C4-2B (cell line): ENCODE data around the gene CLNK.

Experiments used
- H3K27ac ChIP-seq: fragments of 450-650 bp; 2 replicates; pipeline ENCODE4 v1.5.1; 2017
- ZFX ChIP-seq: fragments of 450-650 bp; IDR thresholded peaks from 2 replicates; pipeline ENCODE4 v1.6.1; 2017
- TF ChIP-seq, protein P1 (sequence below): fragments of 450-650 bp; conservative IDR thresholded peaks from 2 replicates; pipeline ENCODE4 v1.5.1; 2017; ENCODE audit warnings: mild to moderate bottlenecking

Gene CLNK

DNA sequence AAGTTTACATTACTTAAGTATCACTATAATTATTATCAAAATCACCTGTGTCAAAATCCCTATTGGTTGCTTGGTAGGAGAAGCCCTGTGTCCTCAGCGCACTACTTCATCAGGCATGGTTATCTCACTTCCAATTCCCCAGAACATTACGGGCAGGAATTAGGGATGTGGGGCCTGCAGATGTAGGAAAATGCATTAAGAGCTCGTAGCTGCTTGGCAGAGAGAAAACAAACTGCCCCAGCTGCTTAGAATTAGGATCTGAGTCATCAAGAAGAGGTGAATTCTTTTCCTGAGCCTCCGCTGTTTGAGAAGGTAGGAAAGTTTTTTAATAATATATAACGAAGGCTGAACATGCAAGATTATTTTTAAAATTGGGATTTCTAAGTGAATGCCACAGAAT, 31.1 kb upstream of the CLNK start:
- no peak for TF ChIP-seq ZFX
- H3K27ac ChIP-seq = no peak overlapping the region

DNA sequence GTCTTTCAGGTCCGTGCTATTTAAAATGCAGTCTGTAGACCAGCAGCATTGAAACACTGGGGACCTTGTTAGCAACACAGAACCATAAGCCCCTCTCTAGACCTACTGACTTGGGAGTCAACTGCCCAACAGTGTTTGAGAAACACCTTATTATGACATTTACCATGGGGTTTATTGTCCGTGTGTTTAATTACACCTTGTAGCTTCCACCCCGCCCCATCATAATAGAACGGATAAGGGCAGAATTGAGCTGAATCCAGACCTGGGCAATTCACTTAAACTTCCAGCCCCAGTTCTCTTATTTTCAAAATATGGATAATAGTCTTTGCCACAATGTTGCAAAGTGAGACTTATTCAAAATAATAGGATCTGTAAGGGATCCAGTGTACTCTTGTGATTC, 30.6 kb upstream of the CLNK start:
- TF ChIP-seq, protein P1, sequence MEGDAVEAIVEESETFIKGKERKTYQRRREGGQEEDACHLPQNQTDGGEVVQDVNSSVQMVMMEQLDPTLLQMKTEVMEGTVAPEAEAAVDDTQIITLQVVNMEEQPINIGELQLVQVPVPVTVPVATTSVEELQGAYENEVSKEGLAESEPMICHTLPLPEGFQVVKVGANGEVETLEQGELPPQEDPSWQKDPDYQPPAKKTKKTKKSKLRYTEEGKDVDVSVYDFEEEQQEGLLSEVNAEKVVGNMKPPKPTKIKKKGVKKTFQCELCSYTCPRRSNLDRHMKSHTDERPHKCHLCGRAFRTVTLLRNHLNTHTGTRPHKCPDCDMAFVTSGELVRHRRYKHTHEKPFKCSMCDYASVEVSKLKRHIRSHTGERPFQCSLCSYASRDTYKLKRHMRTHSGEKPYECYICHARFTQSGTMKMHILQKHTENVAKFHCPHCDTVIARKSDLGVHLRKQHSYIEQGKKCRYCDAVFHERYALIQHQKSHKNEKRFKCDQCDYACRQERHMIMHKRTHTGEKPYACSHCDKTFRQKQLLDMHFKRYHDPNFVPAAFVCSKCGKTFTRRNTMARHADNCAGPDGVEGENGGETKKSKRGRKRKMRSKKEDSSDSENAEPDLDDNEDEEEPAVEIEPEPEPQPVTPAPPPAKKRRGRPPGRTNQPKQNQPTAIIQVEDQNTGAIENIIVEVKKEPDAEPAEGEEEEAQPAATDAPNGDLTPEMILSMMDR = no peak
- TF ChIP-seq ZFX = no peak
- no peak overlapping the region for H3K27ac ChIP-seq

DNA sequence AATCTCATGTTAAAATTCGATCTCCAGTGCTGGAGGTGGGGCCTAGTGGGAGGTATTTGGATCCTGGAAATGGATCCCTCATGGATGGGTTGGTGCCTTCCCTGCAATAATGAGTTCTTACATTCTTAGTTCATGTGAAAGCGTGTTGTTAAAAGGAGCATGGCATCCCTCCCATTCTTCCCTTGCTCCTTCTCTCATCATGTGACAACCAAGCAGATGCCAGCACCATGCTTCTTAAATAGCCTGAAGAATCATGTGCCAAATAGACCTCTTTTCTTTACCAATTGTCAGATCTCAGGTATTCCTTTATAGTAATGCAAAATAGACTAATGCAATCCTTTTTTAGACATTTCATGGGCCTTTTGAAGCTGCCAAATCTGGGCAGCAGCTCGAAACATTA, 29.0 kb upstream of the CLNK start:
- H3K27ac ChIP-seq = no peak overlapping the region
- TF ChIP-seq, protein P1 = no peak
- TF ChIP-seq ZFX = no peak

DNA sequence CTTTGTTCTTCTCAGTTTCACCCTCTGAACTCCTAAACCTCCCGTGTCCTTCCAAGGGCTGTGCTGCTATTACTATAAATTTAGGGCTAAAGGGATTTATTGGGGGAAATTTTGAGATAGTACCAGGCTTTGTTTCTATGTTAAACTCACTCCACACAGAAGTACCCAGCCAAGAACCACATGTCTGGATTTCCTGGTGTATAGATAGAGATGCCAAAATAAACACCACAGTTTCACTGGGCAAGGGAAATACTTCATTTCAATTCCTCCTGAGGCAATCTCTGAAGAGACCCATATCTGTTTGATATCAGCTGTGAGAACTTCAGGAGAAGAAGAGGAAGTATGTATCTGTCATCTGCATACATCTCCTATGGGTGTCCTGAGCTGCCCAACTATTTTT, 21.7 kb upstream of the CLNK start:
- TF ChIP-seq, protein P1 = no peak
- TF ChIP-seq ZFX = no peak
- H3K27ac ChIP-seq = peak overlapping the region; percentile 7; the same call in 1 of the 2 replicates

DNA sequence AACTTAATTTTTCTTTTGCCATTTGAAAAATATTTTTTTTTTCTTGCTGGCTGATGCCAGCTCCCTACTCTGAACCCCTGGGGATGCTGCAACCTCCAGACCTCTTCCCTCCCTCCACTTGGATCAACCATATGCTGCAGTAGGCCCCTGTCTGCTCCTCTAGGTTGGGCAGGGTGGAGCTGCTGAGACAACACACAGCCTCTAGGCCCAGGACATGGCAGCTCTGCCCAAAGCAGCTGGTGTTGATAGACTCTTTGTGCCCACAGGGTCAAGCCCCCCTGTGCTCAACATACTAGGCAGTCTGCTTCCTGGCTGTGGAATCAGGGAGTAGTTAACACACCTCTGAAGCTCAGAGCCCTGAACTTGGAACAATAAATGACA, 19.9 kb upstream of the CLNK start:
- no peak for TF ChIP-seq ZFX
- TF ChIP-seq, protein P1 = no peak
- no peak overlapping the region for H3K27ac ChIP-seq

DNA sequence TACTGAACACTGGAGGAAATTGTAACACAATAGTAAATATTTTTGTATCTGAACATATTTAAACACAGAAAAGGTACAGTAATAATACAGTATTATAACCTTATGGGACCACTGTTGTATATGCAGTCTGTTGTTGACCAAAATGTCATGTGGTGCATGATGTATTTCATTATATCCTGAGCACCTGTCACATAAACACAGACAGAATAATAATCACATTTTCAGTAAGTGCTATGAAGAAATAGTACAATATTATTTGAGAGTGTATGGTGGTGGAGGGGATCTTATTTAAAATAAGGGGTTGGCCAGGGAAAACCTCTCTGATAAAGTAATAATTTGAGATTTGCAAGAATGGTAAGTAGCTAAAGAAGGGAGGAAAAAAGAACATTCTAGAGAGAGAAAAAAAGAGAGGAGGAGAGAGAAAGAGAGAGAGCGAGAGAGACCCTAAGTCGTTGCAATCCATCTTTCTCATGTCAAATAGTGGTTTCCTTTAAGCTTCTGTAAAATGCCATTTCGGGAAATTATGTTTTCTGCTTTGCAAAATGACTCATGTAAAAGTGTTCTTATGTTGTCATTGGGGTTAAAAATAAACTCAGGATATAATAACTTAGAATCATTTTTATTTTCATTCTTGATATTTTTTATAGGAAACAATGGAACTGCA, 19.3 kb upstream of the CLNK start:
- TF ChIP-seq, protein P1 = no peak
- TF ChIP-seq ZFX = no peak
- H3K27ac ChIP-seq = no peak overlapping the region

DNA sequence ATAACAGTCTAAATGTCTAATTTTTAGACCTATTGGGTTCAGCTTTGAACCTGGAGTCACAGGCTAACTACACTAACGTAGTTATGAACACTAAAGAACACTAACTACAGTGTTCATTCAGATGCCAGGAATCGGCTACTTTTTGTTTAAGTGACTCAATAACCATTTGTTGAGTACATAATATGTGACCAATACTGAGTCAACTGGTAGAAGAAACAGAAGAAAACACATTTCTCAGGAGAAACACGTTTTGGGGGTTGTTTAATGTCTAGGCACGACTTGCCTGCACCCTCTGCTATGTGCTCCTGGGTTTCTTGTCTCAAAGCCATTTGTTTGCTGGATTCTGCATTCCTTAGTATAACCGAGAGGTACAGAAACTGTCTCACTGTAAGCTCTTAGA, 18.6 kb upstream of the CLNK start:
- H3K27ac ChIP-seq = no peak overlapping the region
- TF ChIP-seq ZFX = no peak
- TF ChIP-seq, protein P1 = no peak
